Skeletal muscle cell (primary cell): ENCODE data around the gene POLD4.
A peak's percentile ranks its signal among the peaks of the same experiment; 100 is the strongest.

Experiments
- DNase-seq: peaks from one replicate; pipeline ENCODE4 v3.0.0-alpha.2; 2010; ENCODE audit warnings: low read depth
- H3K4me3 ChIP-seq: 2 replicates; pipeline ENCODE4 v1.5.1; 2011; ENCODE audit warnings: low read depth, mild to moderate bottlenecking, control low read depth, low read length, moderate library complexity

The POLD4 gene

DNA sequence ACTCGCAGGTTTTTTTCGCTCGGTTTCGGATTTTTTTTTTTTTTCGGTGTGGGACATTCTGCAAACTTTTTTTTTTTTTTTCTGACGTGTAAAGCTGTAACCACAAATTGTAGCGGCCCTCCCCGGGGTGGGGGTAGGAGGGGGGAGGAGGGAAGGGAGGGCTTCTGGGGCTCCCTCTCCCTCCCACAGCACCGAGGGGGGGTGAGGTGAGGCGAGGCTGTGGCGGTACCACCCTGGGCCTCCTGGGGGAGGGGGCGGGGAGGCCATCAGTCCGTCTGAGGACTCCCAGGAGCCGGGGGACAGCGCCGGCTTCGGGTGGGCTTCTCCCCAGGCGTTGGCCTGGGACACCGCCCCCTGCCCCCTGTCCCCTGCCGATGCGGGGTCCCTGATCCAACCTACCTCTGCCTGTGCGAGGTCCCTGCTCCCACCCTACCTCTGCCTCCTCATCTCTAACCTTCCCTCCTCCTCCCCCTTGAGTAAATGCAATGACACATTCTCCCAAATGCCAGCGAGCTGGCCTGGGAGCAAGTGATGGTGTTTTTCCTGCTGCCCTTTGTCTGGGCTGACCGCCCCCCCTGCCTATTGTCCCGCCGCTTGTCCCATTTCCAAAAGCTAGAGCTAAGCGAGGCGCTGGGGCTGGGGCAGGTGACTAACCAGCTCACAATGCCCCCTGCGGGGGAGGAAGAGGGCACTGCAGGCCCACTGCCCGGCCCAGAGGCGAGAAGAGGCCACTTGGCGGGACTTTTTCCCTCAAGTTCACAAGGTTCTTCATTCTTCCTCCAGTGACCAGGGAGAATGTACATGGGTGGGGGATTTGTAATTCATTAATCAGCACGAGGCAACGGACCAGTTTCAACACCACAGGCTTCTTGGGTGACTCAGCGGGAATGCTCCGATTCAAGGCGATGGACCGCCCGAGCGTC, 20.6 kb upstream of the POLD4 start:
- H3K4me3 ChIP-seq: peak overlapping the region; percentile 67
- DNase-seq: peak; percentile 95

DNA sequence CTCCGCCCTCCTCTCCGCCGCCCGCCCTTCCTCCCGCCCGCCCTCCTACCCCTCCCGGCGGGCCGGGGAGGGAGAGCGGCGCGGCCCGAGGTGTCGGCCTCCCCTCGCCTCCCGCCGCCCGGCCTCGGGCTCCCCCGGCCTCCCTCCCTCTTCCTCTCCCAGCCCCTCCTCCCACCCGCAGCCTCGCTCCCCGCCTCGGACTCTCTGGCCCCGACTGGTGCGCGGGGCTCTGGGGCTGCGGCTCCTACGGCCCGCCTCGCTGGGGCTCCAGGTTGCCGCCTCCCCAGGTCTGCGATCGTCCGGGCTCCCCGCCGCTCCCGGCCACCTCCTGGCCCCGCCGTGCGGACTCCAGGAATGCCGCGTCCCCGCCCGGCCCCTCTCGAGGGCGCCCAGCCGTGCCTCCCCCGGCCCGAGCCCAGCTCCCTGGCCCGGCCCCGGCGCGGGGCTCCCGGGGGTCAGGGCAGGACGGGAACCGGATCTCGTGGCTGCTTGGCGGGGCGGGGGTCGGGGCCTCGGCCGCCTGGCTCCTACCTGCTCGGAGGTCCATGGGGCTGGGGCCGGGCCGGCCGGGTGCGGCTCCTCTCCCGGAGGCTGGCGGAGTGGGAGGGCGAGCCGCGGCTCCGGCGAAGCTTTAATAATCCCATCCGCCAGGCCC, 19.8 kb upstream of the POLD4 start, which contains the start of gene CLCF1:
Gene CLCF1, minus strand, starts transcription at position 606 of the 655 bp plus-strand sequence. Its CDS starts 59 bp downstream, at position 547.
- H3K4me3 ChIP-seq: peak within 1 kb of the TSS; percentile 67
- no peak for DNase-seq

DNA sequence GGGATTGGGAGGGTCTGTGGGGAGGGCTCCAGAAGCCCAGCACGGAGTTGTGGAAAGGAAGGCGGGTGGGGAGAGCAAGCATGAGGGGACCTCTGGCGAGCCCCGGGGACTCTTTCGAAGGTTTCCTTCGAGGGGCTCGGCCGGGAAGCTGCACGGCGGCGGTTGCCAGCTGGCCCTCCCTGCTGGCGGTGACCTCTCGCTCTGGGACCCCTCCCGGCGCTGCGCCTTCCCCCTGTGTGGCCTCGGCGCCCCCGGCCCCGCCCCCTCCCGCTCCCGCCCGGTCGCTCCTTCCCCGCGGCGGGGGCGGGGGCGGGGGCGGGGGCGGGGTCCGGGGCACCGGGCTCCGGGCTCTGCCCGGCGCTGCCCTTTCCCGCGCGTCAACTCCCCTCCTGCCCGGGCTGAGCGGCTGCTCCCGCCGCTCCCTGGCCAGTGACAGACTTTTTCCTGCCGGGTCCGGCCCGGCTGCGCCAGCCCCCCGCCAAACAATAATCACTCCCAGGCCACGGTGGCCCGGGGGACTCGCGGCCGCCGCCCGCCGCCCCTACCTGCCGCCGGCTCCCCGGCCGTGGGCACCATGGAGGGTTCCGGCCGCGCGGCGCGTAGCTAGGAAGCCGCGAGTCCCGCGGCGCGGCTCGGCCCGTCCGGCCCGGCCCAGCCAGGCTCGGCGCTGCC, 19.1 kb upstream of the POLD4 start:
- peak overlapping the region; percentile 67 for H3K4me3 ChIP-seq
- no peak for DNase-seq

DNA sequence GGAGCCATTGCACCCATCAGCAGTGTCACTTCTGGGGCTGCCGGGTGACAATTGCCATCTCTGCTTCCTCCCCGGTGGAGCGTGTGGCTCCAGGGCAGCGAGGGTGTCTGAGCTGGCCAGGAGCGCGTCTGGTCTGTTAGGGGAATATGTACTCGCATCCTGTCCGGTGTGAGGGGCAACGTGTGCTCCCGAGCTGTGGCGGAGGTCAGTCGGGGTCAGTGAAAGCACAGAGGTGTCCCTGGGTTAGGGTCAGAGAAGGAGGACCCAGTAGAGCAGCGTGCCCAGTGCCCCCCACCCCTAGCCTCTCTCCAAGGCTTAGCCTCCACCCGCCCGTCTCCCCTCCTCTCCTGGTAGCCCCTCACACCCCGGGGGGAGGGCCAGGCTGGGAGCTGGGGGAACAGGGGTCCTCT, 18.6 kb upstream of the POLD4 start:
- DNase-seq: no peak
- peak overlapping the region; percentile 67 for H3K4me3 ChIP-seq

DNA sequence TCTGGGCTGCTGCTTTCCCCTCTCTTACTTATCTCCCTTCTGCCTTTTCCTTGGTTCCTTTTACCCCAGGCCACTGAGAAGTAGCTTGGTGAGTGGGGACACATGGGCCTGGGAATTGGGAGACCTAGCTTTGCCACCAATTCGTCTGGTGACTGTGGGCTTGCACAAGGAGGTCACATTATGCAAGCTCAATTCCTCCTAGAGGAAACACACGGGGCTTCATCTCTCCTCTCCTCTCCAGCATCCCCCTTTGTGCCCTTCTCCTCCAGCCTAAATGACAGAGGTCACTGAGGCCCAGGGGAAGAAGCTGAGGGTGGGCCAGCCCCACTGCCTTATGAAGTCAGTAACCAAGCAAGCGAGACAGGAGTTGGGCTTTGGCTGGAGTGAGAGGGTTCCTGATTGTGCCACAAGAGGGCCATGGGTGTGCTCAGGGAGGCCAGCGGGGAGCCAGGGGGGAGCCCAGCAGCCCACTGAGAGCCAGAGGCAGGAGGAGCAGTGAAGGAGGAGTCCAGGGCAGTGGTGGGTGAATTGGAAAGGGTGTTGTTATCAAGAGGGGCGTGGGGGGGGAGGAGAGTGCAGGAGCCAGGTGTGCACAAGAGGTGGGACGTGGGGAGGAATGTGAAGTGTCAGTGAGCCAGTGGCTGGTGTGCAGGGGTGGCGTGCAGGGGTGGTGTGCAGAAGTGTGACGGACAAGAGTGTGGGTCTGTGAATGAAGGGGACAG, 18.0 kb upstream of the POLD4 start:
- H3K4me3 ChIP-seq: peak overlapping the region; percentile 67
- DNase-seq: no peak

DNA sequence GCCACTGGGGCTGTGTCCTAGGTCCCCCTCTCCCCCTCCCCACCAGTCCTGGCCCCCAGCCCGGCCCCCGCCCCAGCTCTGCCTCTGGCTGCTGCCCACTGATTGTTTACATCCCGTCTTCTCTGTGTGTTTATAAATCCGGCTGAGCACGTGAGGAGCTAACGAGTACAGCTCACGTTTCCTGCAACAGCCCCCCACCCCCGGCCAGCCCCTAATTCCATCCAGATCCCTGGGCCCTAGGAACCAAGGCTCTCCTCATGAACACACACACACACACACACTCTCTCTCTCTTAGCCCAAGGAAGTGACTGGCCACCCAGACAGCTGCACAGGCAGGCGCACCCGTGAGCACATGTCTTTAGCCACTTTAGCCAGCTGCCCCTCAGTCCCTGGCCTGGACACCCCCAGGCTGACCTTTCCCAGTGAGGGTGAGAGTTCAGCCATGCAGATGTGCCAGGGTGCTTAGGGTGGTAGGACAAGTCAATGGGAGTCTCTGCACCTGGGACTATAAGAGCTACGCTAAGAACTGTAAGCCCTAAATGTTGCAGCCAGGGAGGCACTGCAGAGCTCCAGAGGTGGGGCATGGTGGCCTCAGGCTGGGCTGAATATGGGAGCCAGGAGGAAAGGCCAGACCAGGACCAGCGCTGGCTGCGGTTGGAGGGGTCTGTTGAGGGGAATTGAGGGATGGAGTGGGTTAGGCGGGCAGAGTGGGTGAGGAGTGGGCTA, 17.2 kb upstream of the POLD4 start:
- H3K4me3 ChIP-seq: peak overlapping the region; percentile 67
- no peak for DNase-seq

GRCh38 chr11:67369801-67370284, 16.5 kb upstream of the POLD4 start:
- DNase-seq: no peak
- H3K4me3 ChIP-seq: no peak overlapping the region

- no peak for DNase-seq
- no peak overlapping the region for H3K4me3 ChIP-seq
These were observed 15.9 kb upstream of the POLD4 start for GRCh38 chr11:67369275-67369674.

DNA sequence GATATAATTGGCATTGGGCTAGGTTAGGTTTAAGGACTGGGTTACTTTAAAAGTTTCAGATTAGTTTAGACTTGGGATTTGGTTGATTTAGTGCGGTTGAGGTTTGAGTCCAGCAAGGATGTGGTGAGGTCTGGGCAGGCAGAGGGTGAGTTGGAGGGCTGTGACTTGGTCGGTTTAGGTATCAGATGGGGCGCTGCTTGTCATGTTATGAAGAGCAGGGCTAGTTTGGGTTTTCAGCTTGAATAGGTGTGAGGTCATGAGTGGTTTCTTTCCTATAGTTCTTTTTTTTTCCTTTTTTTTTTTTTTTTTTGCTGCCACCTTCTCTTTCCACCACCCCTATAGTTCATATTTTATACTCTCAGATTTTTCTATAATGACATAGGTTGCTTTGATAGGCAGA, 15.3 kb upstream of the POLD4 start:
- no peak overlapping the region for H3K4me3 ChIP-seq
- DNase-seq: no peak

- no peak for DNase-seq
- no peak overlapping the region for H3K4me3 ChIP-seq
These were observed 14.4 kb upstream of the POLD4 start for GRCh38 chr11:67367761-67368227.

DNA sequence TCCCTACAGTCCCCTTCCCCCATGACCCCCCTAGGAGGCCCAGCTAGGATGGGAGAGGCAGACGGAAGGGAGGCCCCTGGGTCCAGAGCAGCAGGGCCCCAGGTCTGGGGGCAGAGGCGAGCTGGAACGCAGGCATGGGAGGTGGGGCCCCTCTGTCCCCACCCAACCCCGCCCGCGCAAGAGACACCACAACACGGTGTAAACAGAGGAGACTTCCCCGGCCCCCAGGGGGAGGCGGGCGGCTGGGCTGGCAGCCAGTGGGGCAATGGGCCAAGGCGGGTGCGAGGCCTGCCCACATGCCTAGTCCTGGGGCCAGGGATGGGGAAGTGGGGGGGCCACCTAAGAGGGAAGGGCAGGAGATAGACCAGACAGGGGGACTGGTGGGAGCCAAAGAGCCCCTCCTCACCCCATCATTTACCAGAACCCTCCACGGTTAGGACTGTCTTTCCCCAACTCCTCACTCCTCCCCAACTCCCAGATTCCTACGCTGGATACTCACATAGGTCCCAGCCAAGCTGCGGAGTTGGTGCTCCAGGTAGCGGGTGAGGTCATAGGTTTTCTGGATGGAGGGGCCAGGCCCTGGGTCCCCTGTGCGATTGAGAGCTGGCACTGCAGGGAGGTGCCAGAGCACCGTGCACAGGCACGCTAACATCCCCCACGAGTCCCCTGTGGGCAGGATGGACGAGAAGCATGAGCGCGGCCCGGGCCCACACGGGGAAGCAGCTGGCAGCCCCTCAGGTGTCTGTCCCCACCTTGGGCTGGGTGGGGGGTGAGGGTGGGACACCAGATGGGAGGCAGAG, 13.8 kb upstream of the POLD4 start:
- H3K4me3 ChIP-seq: no peak overlapping the region
- no peak for DNase-seq

DNA sequence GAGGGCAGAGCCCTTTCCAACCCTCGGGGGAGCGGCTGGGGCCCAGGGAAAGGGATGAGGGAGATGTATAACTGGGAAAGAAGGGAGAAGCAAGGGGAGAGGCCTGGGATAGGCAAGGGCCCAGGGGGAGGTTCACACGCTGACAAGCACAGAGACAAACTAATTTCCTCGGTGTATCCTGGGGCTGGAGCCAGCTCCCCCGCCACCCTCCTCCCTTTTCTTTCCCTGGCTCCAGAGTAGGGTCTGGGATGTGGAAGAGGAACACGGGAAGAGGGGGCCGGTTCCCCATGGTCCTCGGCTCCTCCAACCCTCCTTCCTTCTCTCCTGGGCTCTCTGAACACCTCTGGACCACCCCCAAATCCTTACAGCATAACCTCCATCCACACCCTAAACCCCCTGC, 13.2 kb upstream of the POLD4 start:
- DNase-seq: no peak
- no peak overlapping the region for H3K4me3 ChIP-seq

- no peak for DNase-seq
- no peak overlapping the region for H3K4me3 ChIP-seq
These were observed 12.5 kb upstream of the POLD4 start for GRCh38 chr11:67365736-67366444.

DNA sequence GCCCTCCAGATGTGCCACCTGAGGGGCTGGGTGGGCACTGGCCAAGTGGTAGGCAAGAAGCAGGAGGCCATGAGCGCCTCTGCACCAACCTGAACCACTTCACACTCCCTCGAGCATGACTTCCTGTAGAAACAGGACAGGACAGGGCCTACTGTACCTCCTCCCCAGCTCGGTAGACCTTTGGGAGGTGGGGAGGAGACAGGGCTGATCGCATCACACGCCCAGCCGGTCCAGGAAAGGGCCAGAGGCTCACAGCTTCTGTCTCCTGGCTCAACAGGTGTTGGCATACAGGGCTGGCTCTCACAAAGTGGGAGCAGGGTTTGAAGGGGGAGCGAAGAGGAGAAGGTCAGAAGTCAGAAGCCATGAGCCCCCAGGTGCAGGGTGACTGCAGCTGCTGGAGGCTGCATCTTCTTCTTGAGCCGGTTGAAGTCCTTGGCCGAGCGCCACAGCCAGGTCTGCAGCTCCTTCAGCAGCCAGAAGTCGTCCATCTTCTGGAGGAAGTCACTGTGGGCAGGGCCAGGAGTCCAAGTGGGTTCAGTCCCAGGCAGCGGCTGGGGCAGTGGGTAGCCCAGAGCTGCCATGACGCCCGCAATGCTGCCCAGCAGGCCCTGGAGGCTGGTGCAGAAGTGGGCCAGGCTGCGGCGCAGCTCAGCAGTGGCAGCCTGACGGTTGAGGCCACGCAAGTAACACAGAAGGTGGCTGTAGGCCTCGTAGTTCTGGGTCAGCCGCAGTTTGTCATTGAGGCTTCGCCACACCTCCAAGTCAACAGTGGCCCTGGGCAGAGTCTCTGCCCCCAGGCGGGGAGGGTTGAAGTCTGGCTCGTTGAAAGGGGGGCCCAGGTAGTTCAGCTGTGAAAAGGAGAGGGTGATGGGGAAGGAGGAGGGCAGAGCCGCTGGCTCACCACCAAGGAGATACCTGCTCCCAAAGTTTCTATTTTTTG, 11.7 kb upstream of the POLD4 start:
- no peak overlapping the region for H3K4me3 ChIP-seq

GRCh38 chr11:67364169-67364568, 10.8 kb upstream of the POLD4 start:
- no peak for DNase-seq
- no peak overlapping the region for H3K4me3 ChIP-seq

More for the DNA sequence above, 11.7 kb upstream of the POLD4 start:
- no peak for DNase-seq
